MM.1S (cell line): ENCODE data around the gene CACNA1C.

Experiments used
- DNase-seq: peaks from one replicate; pipeline ENCODE4 v3.0.0-alpha.2; 2015
- H2AFZ ChIP-seq: fragments of 300-600 bp; sonication (generic); 2 replicates; pipeline ENCODE4 v1.6.0; 2016; ENCODE audit warnings: antibody characterized with exemption, low read length
- H3F3A ChIP-seq: fragments of 300-600 bp; sonication (generic); 2 replicates; pipeline ENCODE4 v1.6.1; 2016; ENCODE audit warnings: mild to moderate bottlenecking, antibody characterized with exemption, low read length, moderate library complexity, mixed read lengths; ENCODE audit not compliant: insufficient read depth
- H3K27ac ChIP-seq: fragments of 300-600 bp; sonication (generic); 2 replicates; pipeline ENCODE4 v1.5.1; 2016; ENCODE audit warnings: mild to moderate bottlenecking, low read length
- H3K27me3 ChIP-seq: fragments of 300-600 bp; sonication (generic); replicated peaks from 2 replicates; pipeline ENCODE4 v1.6.0; 2016; ENCODE audit warnings: low read length; ENCODE audit not compliant: insufficient read depth
- H3K36me3 ChIP-seq: fragments of 300-600 bp; sonication (generic); replicated peaks from 2 replicates; pipeline ENCODE4 v1.6.1; 2016; ENCODE audit warnings: mild to moderate bottlenecking, low read length, mixed read lengths; ENCODE audit not compliant: insufficient read depth
- H3K4me1 ChIP-seq: fragments of 300-600 bp; sonication (generic); 2 replicates; pipeline ENCODE4 v1.6.1; 2016; ENCODE audit warnings: low read length, mixed read lengths
- H3K4me2 ChIP-seq: fragments of 300-600 bp; sonication (generic); 2 replicates; pipeline ENCODE4 v1.6.0; 2016; ENCODE audit warnings: low read depth, low read length
- H3K4me3 ChIP-seq: fragments of 300-600 bp; sonication (generic); 2 replicates; pipeline ENCODE4 v1.5.1; 2016; ENCODE audit warnings: low read length, mixed read lengths
- H3K79me2 ChIP-seq: fragments of 300-600 bp; sonication (generic); 2 replicates; pipeline ENCODE4 v1.6.1; 2016; ENCODE audit warnings: mixed run types, low read length, mixed read lengths
- H3K9ac ChIP-seq: fragments of 300-600 bp; sonication (generic); 2 replicates; pipeline ENCODE4 v1.6.1; 2016; ENCODE audit warnings: low read length, mixed read lengths
- H3K9me2 ChIP-seq: fragments of 300-600 bp; sonication (generic); replicated peaks from 2 replicates; pipeline ENCODE4 v1.6.1; 2016; ENCODE audit warnings: mild to moderate bottlenecking, low read length, mixed read lengths; ENCODE audit not compliant: insufficient read depth
- H3K9me3 ChIP-seq: fragments of 300-600 bp; sonication (generic); replicated peaks from 2 replicates; pipeline ENCODE4 v1.6.1; 2016; ENCODE audit warnings: mild to moderate bottlenecking, low read length, mixed read lengths; ENCODE audit not compliant: insufficient read depth
- H4K20me1 ChIP-seq: fragments of 300-600 bp; sonication (generic); 2 replicates; pipeline ENCODE4 v1.6.1; 2016; ENCODE audit warnings: mild to moderate bottlenecking, low read length, moderate library complexity, mixed read lengths; ENCODE audit not compliant: insufficient read depth
- CTCF ChIP-seq: fragments of 300-600 bp; sonication (generic); IDR thresholded peaks from 2 replicates; pipeline ENCODE4 v1.5.1; 2016; ENCODE audit warnings: antibody characterized with exemption, low read length, mixed read lengths
- EZH2 ChIP-seq: fragments of 300-600 bp; sonication (generic); optimal IDR thresholded peaks from 2 replicates; pipeline ENCODE3; 2017; ENCODE audit warnings: low read depth, mild to moderate bottlenecking, antibody characterized with exemption, low read length, mixed read lengths
- EZH2phosphoT487 ChIP-seq: fragments of 300-600 bp; sonication (generic); IDR thresholded peaks from 2 replicates; pipeline ENCODE4 v1.6.1; 2018; ENCODE audit warnings: antibody characterized with exemption, low read length

Gene CACNA1C

GRCh38 chr12:2262449-2262848, 209.7 kb downstream of the CACNA1C start:
- H3K27ac ChIP-seq: no peak overlapping the region
- no peaks in the 10 kb centered on the region for H3K4me1 ChIP-seq
- no peak overlapping the region for H2AFZ ChIP-seq
- H4K20me1 ChIP-seq: no peaks in the 10 kb centered on the region
- no peak for DNase-seq
- no peaks in the 10 kb centered on the region for H3F3A ChIP-seq
- H3K27me3 ChIP-seq: no peaks in the 10 kb centered on the region
- H3K9me3 ChIP-seq: no peaks in the 10 kb centered on the region
- no peak for TF ChIP-seq CTCF
- no peak for TF ChIP-seq EZH2phosphoT487
- no peak for TF ChIP-seq EZH2
- H3K4me3 ChIP-seq: no peak overlapping the region
- no peak overlapping the region for H3K9ac ChIP-seq
- H3K9me2 ChIP-seq: no peaks in the 10 kb centered on the region
- H3K36me3 ChIP-seq: no peaks in the 10 kb centered on the region
- no peak overlapping the region for H3K4me2 ChIP-seq
- no peaks in the 10 kb centered on the region for H3K79me2 ChIP-seq

DNA sequence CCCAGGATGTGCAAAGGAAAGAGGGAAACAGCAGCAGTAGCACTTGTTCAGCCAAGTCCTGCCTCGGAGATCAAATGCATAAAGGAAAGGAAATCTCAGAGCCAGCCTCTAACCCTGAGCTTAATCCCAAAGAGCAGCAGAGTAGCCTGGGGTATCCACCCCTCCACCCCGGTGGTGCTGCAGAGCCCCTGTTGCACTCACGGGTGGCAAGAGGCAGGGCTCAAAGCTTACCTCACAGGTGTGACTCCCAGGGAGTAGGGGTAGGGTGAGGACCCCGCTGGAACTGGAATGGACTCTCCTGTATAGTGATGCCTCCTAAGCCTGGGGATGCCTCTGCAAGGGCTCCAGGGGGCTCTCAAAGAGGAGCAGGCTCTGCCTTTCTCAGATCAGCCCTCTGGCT, 211.1 kb downstream of the CACNA1C start:
- Histone ChIP-seq H2AFZ (no peak overlapping the region), H3K4me3 (no peak overlapping the region), H3K9ac (no peak overlapping the region), H3K27ac (no peak overlapping the region), H3F3A (no peaks in the 10 kb centered on the region), H3K27me3 (no peaks in the 10 kb centered on the region), H3K36me3 (no peaks in the 10 kb centered on the region), H3K79me2 (no peaks in the 10 kb centered on the region), H3K9me2 (no peaks in the 10 kb centered on the region), H3K9me3 (no peaks in the 10 kb centered on the region), H4K20me1 (no peaks in the 10 kb centered on the region), H3K4me2 (no peak overlapping the region), H3K4me1 (no peaks in the 10 kb centered on the region)
- no peak for TF ChIP-seq CTCF
- no peak for TF ChIP-seq EZH2
- no peak for TF ChIP-seq EZH2phosphoT487
- no peak for DNase-seq

GRCh38 chr12:2264651-2265232, 212.0 kb downstream of the CACNA1C start:
- Histone ChIP-seq H3K79me2 (no peaks in the 10 kb centered on the region), H3K4me3 (no peak overlapping the region), H3K9me2 (no peaks in the 10 kb centered on the region), H3K9me3 (no peaks in the 10 kb centered on the region), H3K4me1 (no peaks in the 10 kb centered on the region), H3K27ac (no peak overlapping the region), H3K27me3 (no peaks in the 10 kb centered on the region), H2AFZ (no peak overlapping the region), H3K36me3 (no peaks in the 10 kb centered on the region), H4K20me1 (no peaks in the 10 kb centered on the region), H3K9ac (no peak overlapping the region), H3K4me2 (no peak overlapping the region), H3F3A (no peaks in the 10 kb centered on the region)
- TF ChIP-seq EZH2phosphoT487: no peak
- no peak for TF ChIP-seq EZH2
- TF ChIP-seq CTCF: no peak
- no peak for DNase-seq
